Stimulated activated CD8-positive, alpha-beta memory T cell treated with anti-CD3 and anti-CD28 coated beads, Interleukin-4, amount 100 ng/mL, for 48 hours (primary cell): ENCODE measurements around the gene GTF2B.
"Not testable (repeated sequence)": the region's sequence is repeated elsewhere in the genome, so short reads cannot be mapped to it uniquely, and the experiment has no call there.

ENCODE experiments used
- DNase-seq: peaks from one replicate; pipeline ENCODE4 v3.0.0-alpha.2; 2020

Gene GTF2B, protein sequence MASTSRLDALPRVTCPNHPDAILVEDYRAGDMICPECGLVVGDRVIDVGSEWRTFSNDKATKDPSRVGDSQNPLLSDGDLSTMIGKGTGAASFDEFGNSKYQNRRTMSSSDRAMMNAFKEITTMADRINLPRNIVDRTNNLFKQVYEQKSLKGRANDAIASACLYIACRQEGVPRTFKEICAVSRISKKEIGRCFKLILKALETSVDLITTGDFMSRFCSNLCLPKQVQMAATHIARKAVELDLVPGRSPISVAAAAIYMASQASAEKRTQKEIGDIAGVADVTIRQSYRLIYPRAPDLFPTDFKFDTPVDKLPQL

DNA sequence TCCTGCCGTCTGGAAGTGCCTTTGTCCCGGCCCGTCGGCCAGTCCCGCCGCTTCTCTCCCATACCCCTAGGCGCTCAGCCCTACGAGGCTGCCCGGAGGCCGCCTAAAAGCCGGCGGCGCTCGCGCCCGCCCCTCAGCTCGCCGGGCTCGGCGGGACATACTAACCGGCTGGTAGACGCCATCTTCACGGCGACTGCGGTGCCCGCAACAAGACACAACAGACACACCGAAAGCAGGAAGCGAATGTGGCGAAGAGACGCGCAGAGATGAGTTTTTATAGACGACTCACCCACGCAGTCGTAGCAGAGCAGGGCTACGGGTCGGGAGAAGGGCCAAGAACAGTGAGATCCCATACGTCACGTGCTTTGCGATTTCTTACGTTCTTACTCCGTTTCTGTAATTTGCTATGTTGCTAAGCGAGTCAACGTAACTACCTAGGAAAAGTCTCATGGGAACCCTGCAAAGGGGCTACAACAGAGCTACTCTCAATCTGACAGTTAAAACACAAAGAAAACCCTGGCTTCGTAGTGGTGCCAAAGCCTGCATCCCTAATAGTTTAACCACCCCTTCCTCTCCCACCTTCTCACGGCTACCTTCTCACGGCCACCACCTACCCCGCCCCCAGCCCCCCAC lies at the start of gene GTF2B:
GTF2B (minus strand) TSS at position 250 of the 633 bp plus-strand sequence; CDS start at position 182, 68 bp downstream.
- peak; percentile 94 for DNase-seq

DNA sequence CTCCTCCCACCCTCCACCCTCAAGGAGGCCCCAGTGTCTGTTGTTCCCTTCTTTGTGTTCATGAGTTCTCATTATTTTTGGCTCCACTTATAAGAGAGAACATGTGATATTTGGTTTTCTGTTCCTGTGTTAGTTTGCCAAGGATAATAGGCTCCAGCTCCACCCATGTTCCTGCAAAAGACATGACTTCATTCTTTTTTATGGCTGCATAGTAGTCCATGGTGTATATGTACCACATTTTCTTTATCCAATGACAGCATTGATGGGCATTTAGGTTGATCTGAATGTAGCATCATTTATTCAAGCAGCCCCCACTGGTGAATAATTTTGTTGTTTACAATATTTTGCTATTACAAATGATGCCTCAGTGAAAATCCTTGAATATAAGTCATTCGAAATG lies 47.2 kb upstream of the GTF2B start:
- not testable (repeated sequence) for DNase-seq

GRCh38 chr1:88936760-88937342 lies 45.5 kb upstream of the GTF2B start:
- DNase-seq = no peak

- DNase-seq = no peak
These were observed 44.8 kb upstream of the GTF2B start for GRCh38 chr1:88936223-88936523.

GRCh38 chr1:88935522-88936222 lies 44.3 kb upstream of the GTF2B start:
- no peak for DNase-seq

DNA sequence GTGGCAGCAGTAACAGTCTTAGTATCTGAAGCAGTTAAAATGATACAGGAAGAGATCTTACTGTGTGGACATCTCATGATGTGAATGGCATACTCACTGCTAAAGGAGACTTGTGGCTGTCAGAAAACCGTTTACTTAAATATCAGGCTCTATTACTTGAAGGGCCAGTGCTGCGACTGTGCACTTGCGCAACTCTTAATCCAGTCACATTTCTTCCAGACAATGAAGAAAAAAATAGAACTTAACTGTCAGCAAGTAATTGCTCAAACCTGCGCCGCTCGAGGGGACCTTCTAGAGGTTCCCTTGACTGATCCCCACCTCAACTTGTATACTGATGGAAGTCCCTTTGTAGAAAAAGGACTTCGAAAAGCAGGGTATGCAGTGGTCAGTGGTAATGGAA lies 38.8 kb upstream of the GTF2B start:
- not testable (repeated sequence) for DNase-seq

DNA sequence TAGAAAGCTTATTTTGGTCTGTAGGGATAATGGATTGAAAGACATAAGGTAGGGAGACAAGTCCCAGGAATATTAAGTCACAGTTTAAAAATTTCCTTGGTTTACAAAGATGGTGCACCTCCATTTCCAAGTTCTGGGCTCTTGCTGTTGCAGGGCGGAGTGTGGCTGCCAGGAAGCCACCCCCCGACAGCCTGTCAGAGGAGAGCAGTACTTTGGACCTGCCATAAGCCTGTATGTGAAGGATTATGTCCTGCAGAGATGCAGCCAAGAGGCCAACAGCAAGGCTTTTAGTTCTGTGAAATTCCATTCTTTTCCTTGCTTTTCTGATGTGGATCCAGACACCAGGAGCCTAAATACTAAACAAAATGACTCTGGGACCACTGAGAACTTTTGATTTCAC lies 31.9 kb upstream of the GTF2B start:
- DNase-seq = no peak

- DNase-seq = no peak
These were observed 30.8 kb upstream of the GTF2B start for GRCh38 chr1:88922214-88922613.

- DNase-seq = no peak
These were observed 29.5 kb upstream of the GTF2B start for GRCh38 chr1:88920845-88921244.

- no peak for DNase-seq
These were observed 26.1 kb upstream of the GTF2B start for GRCh38 chr1:88917321-88918025.

DNA sequence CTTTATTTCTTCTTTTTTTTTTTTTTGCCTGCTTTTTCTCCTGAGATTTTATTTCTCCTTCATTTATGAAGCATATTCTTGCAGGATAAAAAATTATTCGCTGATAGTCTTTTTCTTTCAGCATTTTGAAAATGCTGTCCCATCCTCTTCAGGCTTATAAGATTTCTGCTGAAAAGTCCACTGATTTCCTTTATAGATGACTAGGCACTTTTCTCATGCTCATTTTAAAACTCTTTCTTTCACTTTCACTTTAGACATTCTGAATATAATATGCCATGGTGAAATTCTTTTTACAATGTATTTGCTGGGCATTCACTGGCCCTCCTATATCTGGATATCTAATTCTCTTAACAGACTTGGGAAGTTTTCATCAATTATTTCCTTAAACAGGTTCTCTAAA lies 25.5 kb upstream of the GTF2B start:
- DNase-seq = no peak

DNA sequence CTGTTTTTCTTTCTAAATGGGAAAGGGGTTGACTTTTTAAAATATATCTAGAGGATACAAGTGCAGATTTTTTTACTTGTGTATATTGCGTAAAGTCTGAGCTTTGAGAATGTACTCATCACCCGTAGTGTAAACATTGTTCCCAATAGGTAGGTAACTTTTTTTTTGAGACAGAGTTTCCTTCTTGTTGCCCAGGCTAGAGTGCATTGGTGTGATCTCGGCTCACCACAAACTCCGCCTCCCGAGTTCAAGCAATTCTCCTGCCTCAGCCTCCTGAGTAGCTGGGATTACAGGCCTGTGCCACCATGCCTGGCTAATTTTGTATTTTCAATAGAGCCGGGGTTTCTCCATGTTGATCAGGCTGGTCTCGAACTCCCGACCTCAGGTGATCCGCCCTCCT lies 20.4 kb upstream of the GTF2B start:
- not testable (repeated sequence) for DNase-seq

GRCh38 chr1:88911161-88911560 lies 19.8 kb upstream of the GTF2B start:
- DNase-seq = no peak

DNA sequence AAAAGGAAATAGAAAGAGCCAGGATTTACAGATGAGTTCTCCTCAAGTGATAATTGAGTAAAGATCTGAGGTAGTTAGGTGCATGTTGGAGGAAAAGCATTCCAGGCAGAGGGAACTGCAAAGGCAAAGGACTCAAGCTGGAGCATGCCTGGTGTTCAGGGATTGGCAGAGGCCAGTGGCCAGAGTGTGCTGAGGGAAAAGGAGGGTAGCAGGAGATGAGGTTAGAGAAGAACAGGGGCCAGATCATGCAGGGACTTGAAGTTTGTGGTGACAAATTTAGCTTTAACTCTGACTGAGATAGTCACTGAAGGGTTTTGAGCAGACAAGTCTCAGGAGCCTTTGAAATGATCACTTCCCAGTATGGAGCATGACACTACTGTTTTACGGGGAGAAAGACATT lies 19.0 kb upstream of the GTF2B start:
- DNase-seq = no peak

GRCh38 chr1:88900883-88901282 lies 9.5 kb upstream of the GTF2B start:
- DNase-seq = no peak

- no peak for DNase-seq
These were observed 5.8 kb upstream of the GTF2B start for GRCh38 chr1:88897070-88897730.

- DNase-seq = no peak
These were observed 1.1 kb upstream of the GTF2B start for GRCh38 chr1:88892357-88892877.

DNA sequence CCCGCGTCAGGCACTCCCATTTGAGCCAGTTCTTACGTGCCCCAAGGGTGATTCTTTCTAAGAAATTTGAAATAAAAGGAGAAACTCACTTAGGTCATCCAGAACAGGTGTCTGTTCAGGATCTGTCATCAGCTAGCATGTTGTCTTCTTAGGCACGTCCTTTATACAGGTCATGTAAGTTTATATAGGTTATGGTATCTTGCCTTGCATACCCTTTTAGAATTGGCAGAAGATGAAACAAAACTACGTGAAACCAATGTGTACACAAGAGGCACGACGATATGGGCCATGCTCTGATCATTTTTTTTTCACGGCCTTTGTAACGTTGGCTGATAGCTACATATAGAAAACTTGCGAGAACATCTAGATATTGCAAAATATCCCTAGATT lies 579 bp upstream of the GTF2B start:
- no peak for DNase-seq

DNA sequence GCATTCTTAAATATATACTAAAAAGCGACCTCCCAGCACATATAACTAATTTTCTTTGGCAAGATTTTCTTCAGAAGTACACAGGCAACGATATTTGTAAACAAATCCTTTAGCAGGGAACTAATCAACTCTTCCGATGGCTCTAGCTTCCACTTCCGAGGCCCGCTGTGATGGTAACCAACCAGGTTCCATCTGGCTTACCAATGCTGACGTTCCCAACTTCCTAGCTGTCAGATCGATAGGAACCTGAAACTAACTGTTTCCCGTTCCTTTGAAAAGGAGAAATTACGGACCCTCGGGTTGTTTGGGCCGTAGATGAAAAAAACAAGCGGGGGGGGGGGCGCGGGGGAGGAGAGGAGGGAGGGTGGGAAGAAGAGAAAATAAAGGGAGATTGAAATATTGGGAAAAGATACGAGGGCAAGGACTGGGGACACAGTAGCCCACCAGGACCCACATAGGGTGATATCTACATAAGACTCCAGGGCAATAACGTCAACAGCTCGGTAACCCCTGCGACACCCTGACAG lies 513 bp downstream of the GTF2B start:
- DNase-seq = peak; percentile 41

- DNase-seq = no peak
These were observed 1.2 kb downstream of the GTF2B start for GRCh38 chr1:88890131-88890530.

DNA sequence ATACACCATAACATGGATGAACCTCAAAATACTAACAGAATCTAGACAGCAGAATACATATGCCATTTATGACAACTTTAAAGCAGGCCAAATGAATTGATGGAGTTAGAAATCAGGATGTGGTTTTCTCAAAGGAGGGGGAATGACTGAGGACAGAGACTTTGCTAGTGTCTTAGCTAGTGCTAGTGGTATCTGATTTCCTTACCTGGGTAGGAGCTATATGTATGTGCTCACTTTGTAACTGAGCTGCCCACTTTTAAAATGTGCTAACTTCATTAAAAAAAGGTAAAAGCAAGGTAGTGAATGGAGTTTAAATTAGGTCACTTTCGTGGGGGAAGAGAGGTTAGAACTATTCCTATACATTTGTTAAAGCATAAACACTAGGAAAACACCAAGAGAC lies 2.6 kb downstream of the GTF2B start:
- no peak for DNase-seq

GRCh38 chr1:88885933-88886332 lies 5.4 kb downstream of the GTF2B start:
- DNase-seq = no peak
